HG03442 (cell line): ENCODE data around the gene ZNF195.
"Not testable (repeated sequence)": the region's sequence is repeated elsewhere in the genome, so short reads cannot be mapped to it uniquely, and the experiment has no call there.

Experiments used
- ATAC-seq: cut with Tn5 transposase; IDR thresholded peaks from one replicate; pipeline ENCODE4 v1.9.1; 2021; ENCODE audit warnings: mild to moderate bottlenecking, moderate library complexity; ENCODE audit not compliant: unreplicated experiment

ZNF195 gene

DNA sequence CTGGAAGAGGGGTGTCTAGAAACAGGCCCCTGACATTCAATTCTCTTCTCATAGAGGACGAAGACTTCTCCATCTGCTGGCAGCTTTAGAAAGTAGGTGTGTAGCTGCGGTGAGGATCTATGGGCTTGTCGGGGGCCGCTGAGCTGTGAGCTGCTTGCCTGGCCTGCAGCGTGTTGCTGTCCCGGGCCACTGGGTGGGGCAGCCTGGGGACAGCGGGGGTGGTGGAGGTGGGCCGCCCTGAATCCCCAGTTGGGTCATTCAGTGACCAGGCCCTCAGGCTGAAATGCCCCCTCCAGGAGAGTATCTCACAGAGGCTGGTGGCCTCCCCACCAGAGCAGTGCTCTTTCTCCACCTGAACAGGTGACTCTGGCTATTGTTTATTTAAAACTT, 23.9 kb upstream of the ZNF195 start:
- not testable (repeated sequence) for ATAC-seq

DNA sequence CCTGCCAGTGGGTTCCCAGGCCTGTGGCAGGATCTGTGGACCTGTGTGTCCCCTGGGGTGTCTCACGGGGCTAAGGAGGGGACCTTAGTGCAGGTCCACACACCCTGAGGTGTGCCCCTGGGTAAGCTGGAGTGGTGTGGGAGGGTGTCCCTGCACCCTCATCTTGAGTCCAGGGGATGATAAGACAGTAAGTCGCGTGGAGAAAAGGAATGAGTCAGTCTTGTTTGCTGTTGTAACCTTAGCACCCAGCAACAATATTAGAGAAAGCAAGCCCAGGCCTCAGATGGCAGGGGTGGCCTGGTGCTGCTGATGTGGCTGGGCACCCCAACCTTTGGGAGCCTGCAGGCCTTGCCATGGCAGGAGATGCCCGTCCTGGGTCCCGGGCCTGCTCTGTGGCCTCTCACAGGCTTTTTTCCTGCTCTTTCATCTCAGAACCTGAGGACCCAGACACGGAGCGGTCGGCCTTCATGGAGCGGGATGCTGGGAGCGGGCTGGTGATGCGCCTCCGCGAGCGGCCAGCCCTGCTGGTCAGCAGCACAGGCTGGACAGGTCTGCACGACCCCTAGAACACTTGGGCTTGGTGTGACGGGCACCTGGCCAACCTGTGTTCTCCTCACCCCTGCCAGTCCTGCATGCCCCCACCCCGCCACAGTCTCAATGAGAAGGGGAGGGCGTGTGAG, 23.4 kb upstream of the ZNF195 start:
- ATAC-seq = not testable (repeated sequence)

DNA sequence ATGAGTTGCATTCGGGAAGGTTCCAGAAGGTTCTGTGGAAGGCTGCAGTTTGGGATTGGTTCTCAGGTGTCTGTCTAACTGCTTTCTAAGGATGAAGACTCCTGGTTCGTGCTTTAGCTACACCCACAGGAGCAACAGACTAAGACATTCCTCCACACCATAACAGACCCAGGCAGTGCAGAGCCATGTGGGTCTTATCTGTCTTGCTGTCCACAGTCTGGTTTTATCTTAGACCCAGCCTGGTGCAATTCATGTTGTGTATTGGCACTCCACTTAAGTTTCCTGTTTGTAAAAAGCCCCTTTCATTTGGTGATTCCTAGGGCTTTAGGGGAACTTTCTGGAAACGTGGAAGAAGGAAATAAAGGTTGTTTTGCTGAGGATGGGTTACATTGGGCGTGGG, 22.1 kb upstream of the ZNF195 start:
- ATAC-seq = not testable (repeated sequence)

DNA sequence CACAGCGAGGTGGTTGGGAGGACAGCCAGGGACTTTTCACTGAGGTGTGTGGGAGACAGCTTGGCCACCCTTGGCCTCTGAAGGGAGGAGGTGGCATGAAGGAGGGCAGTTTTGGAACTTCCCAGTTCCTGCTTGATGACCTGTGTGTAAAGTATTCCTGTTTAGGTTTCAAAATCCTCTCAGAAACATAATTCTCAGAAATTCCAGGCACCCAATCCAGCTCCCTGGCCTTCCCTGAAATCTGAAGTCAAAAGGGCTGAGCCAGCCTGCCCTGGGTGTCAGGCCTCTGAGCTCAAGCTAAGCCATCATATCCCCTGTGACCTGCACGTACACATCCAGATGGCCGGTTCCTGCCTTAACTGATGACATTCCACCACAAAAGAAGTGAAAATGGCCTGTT, 19.6 kb upstream of the ZNF195 start:
- not testable (repeated sequence) for ATAC-seq

DNA sequence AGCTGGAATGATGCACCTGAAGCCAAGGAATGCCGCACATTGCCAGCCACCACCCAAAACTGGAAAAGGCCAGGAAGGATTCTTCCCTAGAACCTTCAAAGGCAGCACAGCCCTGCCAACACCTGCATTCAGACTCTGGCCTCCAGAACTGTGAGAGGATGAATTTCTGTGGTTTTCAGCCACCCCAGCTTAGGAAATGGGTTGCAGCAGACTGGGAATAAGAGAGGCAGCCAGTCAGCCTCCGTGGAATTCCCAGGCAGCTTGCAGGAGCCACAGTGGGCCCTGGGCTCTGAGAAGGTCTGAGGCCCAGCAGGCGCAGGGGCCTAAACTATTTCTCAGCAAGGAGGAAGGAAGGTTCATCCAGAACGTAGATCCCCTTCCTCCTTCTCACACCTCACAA, 19.2 kb upstream of the ZNF195 start:
- ATAC-seq = not testable (repeated sequence)

DNA sequence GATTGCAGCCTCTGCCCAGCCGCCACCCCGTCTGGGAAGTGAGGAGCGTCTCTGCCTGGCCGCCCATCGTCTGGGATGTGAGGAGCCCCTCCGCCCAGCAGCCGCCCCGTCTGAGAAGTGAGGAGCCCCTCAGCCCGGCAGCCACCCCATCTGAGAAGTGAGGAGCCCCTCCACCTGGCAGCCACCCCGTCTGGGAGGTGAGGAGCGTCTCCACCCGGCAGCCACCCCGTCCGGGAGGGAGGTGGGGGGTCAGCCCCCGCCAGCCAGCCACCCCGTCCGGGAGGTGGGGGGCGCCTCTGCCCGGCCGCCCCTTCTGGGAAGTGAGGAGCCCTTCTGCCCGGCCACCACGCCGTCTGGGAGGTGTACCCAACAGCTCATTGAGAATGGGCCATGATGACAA, 18.3 kb upstream of the ZNF195 start:
- ATAC-seq = not testable (repeated sequence)

DNA sequence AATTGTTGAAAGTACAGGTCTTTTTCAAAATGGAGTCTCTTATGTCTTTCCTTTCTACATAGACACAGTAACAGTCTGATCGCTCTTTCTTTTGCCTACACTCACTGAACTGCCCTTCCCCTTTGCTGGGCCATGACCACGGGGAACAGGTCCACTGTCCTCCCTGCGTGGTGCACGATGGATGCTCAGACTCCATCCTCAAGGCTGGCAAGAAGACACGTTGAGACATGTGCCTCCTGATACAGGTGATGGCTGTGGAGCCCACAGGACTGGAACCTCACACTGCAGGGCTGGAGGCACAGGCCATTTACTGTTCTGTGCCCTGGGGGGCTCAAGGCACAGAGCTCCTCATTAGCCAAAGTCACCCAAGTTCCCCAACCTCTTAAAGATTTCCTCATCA, 16.5 kb upstream of the ZNF195 start:
- ATAC-seq = not testable (repeated sequence)

DNA sequence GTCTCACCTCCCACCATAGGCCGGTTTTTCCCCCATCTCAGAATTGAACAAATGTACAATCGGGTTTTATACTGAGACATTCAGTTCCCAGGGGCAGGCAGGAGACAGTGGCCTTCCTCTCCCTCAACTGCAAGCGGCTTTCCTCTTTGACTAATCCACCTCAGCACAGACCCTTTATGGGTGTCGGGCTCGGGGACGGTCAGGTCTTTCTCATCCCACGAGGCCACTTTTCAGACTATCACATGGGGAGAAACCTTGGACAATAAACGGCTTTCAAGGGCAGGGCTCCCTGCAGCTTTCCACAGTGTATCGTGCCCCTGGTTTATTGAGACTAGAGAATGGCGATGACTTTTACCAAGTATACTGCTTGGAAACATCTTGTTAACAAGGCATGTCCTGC, 16.0 kb upstream of the ZNF195 start:
- not testable (repeated sequence) for ATAC-seq

DNA sequence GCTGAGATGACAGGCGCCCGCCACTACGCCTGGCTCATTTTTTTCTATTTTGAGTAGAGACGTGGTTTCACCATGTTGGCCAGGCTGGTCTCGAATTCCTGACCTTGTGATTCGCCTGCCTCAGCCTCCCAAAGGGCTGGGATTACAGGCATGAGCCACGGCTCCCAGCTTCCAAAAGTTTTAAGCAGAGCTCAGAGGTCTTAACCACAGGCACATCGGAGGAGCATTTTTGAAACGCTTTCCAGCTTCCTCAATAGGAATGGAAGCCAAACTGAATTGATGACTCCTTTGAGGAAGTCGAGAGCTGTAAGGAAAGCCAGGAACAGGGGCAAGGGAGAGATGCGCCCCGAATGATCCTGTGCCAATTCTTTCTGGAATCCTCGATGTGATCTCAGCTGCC, 14.5 kb upstream of the ZNF195 start:
- ATAC-seq = not testable (repeated sequence)

DNA sequence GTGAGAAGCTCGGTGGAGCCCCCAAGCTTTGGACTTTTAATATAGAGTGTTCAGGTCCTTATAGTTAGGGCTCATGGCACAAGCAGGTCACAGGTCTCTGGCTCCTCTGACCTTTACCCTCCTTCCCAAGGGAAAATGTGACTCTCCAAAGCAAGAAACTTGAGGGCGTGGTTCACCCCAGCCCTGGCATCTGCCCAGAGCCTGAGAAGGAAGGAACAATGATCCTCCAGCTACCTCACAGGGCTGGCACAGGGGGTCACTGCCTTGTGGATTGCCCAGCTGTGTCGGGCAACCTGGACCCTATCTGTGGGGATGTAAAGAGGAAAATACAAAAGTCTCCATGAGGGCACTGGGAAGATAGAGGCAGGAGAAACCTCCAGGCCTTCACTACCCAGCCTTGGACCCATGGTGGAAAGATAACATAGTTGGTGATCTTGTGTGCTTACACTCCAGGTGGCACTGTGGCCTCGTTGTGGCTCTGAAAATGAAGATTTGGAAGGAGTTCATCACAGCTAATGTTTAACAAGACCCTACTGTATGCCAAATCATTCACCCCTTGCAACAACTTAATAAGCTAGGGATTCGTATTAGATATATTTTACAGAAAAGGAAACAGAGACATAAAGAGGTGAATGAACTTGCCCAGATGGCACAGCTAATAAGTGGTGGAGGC, 3.8 kb upstream of the ZNF195 start:
- ATAC-seq = no peak

DNA sequence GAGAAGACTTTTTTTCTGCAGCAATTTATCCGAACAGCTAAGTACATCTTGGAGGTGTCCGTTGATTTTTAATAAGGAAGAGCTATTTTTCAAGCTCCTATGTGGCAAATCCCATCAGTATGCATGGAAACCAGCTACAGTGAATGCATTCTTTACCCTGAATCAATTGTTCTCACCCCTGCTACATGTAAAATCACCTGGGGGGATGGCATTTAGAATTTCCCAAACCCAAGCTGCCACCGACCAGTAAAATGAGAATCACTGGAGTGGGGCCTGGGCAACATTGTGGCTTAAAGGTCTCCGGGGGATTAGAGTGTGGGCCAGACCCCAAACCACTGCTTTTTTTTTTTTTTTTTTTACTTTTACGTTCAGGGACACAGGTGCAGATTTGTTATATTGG, 2.8 kb upstream of the ZNF195 start:
- ATAC-seq = no peak

DNA sequence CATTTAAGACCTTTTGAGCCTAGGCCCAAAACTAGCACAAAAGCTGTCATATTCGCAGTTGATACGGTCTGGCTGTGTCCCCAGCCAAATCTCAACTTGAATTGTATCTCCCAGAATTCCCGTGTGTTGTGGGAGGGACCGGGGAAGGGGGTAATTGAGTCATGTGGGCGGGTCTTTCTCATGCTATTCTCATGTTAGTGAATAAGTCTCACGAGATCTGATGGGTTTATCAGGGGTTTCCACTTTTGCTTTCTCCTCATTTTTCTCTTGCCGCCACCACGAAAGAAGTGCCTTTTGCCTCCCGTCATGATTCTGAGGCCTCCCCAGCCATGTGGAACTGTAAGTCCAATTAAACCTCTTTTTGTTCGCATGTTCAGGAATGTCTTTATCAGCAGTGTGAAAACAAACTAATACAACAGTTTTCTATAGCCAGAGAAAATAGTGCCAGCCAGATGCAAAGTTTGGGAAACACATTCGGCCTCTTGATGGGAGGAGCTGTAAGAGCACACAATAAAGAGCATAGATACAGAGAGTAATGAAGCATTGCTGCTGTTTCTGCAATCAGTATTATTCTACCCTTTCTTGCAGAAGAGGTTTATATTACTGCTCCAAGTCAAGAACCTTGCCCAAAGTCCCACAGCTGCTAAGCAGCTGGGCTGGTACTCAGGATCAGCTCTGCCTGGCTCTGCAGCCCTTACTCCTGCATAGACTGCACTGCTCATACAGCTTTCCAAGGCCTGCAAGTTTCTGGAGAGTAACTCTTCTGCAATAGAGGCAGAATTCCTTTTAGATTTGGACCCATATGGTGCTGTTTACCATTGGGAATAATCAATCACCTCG, 2.0 kb upstream of the ZNF195 start:
- no peak for ATAC-seq

DNA sequence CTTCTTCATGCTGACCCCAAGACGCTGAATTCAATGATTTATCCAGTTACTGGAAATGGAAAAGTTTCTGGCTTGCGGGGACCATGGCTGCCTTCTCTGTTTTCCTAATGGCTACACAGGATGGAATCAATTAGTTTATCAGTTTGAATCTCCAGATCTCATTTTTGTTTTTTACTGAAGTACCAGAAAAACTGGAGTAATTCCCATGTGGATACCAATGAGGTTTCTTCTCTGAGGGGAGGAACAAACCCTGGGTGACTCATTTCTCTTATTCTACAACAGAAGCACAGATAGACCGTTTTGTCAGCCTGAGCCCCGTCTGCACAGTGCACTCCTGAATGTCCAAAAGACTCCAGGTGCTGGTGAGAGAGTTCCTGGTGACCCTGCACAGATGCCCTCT, 3.4 kb downstream of the ZNF195 start:
- ATAC-seq = no peak

DNA sequence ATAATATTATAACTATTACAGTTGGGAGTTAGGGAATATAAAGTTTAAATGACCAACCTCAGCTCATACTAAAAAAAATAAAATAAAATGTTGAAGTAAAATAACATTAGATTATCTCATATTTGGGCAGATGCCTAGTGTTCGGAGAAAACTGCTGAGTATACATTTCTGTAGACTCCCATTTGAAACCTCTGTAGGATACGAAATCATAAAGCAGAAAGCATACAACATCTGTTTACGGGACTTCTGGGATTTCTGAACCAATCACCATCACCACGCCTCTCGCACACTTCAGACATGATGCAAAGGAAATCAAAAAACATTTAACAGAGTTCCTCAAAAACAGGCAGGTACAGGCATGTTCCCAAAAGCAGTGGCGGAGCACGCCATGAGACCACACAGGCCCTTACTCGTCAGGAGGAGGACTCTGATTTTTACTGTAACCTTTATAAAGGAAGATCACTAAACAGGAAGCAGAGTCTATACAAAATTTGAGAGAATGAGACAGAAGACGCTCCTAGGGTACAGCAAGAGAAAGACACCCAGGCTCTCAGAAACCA, 8.6 kb downstream of the ZNF195 start:
- ATAC-seq = no peak

DNA sequence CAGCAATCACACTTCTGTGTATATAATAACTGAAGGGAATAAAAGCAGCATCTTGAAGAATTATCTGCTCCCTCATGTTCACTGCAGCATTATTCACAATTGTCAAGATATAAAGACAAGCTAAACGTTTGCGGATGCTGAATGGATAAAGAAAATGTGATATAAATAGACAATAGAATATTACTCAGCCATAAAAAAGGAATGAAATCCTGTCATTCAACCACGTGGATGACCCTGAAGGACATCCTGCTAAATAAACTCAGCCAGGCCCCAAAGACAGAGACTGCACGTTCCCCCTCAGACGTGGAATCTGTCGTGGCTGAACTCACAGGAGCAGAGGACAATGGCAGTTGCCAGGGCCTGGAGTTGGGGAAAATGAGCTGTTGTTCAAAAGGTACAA, 9.6 kb downstream of the ZNF195 start:
- ATAC-seq = no peak

DNA sequence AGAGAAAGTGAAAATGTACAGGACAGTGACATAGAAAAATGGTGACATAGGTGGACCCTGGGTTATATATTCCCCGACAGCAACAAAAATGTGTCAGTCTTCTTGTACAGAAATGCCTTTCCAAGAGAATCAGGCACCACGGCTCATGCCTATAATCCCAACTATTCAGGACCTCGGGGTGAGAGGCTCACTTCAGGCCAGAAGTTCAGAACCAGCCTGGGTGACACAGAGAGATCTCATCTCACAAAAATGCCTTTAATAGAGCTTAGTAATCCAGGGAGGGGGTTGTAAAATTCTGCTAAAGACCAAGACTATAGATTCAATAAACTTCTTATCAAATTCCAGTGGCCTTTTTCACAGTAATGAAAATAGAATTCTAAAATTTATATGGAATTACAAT, 10.7 kb downstream of the ZNF195 start:
- no peak for ATAC-seq

DNA sequence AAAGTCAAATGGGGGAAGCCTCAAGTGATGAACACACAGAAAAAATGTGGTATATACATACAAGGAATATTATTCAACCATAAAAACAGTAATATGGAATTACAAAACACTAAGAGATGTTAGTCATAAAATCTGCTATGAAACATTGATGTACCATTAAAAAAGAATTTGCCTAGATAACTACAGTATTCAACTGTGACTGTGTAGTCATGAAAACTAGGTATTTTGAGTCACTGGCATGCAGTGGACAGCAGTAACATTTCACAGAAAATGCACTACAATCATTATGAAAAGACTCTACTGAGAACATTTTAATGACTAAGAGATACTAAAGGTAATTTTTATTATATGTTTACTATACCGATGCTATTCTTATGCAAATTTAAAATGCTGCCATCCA, 11.7 kb downstream of the ZNF195 start:
- ATAC-seq = no peak

DNA sequence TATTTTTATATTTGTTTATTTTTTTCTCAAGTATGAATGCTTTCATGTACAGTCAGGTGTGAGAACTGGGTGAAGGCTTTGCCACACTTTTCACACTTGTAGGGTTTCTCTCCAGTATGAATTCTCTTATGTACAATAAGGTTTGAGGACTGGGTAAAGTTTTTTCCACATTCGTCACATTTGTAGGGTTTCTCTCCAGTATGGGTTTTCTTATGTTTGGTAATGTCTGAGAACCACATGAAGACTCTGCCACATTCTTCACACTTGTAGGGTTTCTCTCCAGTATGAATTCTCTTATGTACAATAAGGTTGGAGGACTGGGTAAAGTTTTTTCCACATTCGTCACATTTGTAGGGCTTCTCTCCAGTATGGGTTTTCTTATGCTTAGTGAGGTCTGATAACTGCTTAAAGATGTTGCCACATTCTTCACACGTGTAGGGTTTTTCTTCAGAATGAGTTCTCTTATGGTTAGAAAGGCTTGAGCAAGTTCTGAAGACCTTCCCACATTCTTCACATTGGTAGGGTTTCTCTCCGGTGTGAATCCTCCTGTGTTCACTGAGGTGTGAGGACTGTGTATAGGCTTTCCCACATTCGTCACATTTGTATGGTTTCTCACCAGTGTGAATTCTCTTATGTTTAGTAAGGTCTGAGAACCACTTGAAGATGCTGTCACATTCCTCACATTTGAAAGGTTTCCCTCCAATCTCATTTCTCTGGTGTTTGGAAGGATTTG, 19.7 kb downstream of the ZNF195 start:
- ATAC-seq = no peak

DNA sequence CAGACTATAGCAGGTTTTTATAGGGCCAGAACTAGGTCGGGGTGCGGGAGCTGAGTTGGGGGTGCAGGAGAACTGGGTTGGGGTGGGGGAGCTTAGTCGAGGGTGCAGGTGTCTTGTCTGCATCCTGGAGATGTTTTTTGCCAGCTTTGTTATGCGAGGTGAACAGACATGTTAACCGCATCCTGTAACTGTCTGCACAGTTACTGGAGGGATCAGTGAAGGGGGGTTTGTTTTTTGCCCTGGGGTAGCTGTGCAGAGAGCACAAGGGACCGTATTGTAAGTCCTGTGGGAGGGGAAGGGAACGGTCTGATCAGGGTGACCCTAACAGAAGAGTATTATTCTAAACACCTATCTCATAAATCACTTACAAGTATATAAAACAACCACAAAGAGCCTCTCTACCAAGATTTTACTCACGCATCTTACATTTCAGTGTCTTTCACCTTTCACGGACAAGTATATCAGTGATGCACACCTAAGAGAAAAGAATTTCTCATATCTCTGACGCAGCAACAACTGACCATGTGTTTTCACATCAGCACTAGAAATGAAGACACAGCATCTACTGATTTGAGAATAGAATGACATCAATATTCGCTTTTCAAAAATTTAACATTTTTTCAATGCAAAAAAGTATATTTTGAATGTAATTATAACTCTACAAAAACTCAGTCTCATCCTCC, 20.8 kb downstream of the ZNF195 start:
- ATAC-seq = no peak

DNA sequence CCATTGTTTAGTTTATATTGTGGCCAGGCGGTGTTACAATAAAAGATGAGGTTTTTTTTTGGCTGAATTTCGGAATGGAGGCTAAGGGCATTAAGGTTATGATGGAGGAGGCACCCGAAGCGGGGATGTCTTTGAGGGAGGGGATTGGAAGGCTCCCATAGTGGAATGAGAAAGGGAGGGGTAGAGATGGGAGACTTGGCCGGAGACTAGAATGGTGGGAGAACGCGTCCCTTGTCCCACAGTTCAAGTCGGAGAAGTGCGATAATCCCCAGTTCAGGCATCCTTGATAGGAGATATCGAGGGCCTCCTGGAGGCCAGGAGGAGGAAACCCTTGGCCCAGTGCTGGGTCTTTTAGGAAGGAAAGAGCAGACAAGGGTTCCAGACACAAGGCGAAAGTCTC, 21.6 kb downstream of the ZNF195 start:
- ATAC-seq = no peak
